NB4 (cell line): ENCODE measurements around the gene SPACDR.
A peak's percentile ranks its signal among the peaks of the same experiment; 100 is the strongest.

Experiments used
- DNase-seq: peaks from one replicate; pipeline ENCODE4 v3.0.0; 2010; ENCODE audit warnings: low read depth
- H3K4me3 ChIP-seq: one replicate; pipeline ENCODE4 v1.5.1; 2011; ENCODE audit warnings: mild to moderate bottlenecking, low read depth, low read length, moderate library complexity
- CTCF ChIP-seq: IDR thresholded peaks from one replicate; pipeline ENCODE4 v1.5.1; 2012; ENCODE audit warnings: low read depth, low read length
- MAX ChIP-seq: IDR thresholded peaks from 2 replicates; pipeline ENCODE4 v1.6.1; 2011; ENCODE audit warnings: low read depth, low read length
- MYC ChIP-seq: IDR thresholded peaks from 2 replicates; pipeline ENCODE4 v1.6.1; 2011; ENCODE audit warnings: low read depth, low read length
- POLR2A ChIP-seq: IDR thresholded peaks from 2 replicates; pipeline ENCODE4 v1.6.1; 2011; ENCODE audit warnings: mild to moderate bottlenecking; ENCODE audit not compliant: insufficient read length; ENCODE audit errors: extremely low read depth

SPACDR gene

GRCh38 chr7:100469227-100470044, 5.4 kb upstream of the SPACDR start:
- TF ChIP-seq MYC, result peak; percentile 9; the same call in 1 of the 2 replicates
- TF ChIP-seq POLR2A, result no peak
- peak; percentile 96 for TF ChIP-seq CTCF
- no peak overlapping the region for H3K4me3 ChIP-seq
- peak; percentile 84 for DNase-seq

- DNase-seq, result no peak
- TF ChIP-seq POLR2A (no peak), MAX (no peak), CTCF (no peak), MYC (no peak)
- no peak overlapping the region for H3K4me3 ChIP-seq
Observed at GRCh38 chr7:100467638-100468373, 3.7 kb upstream of the SPACDR start.

- no peak for TF ChIP-seq MAX
- TF ChIP-seq CTCF, result no peak
- TF ChIP-seq POLR2A, result no peak
- no peak for TF ChIP-seq MYC
- no peak for DNase-seq
- H3K4me3 ChIP-seq, result no peak overlapping the region
Observed at GRCh38 chr7:100466653-100467605, 2.9 kb upstream of the SPACDR start.

- no peak overlapping the region for H3K4me3 ChIP-seq
- no peak for TF ChIP-seq MAX
- peak; percentile 49 for TF ChIP-seq CTCF
- no peak for TF ChIP-seq MYC
- TF ChIP-seq POLR2A, result no peak
- DNase-seq, result peak; percentile 61
Observed at GRCh38 chr7:100465702-100466311, 1.7 kb upstream of the SPACDR start.

GRCh38 chr7:100465299-100465698, 1.2 kb upstream of the SPACDR start:
- TF ChIP-seq MYC, result no peak
- no peak for TF ChIP-seq CTCF
- TF ChIP-seq POLR2A, result no peak
- TF ChIP-seq MAX, result no peak
- DNase-seq, result no peak
- H3K4me3 ChIP-seq, result no peak overlapping the region
